ENCODE results near the gene ASPRV1.
A peak's percentile ranks its signal among the peaks of the same experiment; 100 is the strongest.
"Not testable (repeated sequence)": the region's sequence is repeated elsewhere in the genome, so short reads cannot be mapped to it uniquely, and the experiment has no call there.

Gene ASPRV1

DNA sequence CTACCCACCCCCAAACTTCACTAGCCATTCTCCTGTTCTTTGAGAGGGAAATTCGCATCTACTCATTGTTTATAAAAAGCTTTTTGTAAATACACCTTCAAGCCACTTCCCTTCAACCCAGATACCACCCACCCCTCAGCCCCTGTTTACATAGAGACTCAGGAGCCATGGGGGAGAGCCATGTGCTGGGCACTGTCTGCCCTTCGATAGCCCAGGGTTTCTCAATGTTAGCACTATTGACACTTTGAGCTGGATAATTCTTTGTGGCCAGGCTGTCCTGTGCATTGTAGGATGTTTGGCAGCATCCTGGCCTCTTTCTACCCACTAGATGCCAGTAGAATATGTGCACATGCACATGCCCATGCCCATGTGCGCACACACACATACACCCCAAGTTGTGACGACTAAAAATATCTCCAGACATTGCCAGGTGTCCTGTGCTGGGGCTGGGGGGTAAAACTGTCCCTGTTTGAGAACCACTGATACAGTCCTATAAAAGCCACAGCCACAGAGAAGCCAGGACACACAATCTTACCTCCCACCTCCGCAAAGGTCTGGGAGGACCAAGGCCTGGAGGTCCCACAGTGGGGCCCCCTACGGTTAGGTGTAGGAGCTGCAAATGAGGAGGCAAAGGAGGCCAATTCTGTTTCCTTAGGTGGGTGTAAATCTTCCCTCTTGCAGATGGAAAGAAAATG is 44.5 kb upstream of the ASPRV1 start:
- H3K27ac ChIP-seq: no peak overlapping the region
- POLR2A ChIA-PET (ENCODE audit: low non-redundant PET): no interaction called here
- no peak for TF ChIP-seq CTCF (conservative IDR thresholded peaks at IDR 0.05; ENCODE audit: low read depth)
- DNase-seq (ENCODE audit: low spot score): no peak
- CTCF ChIA-PET: interaction anchor here (0.7 kb wide), 1 partner anchor 856 kb away, joined by 7 read pairs; no protein-coding TSS in a partner anchor

- H3K27ac ChIP-seq: no peak overlapping the region
- no peak for TF ChIP-seq CTCF (conservative IDR thresholded peaks at IDR 0.05; ENCODE audit: low read depth)
- CTCF ChIA-PET: interaction anchor here (0.7 kb wide), 1 partner anchor 856 kb away, joined by 7 read pairs; no protein-coding TSS in a partner anchor
- POLR2A ChIA-PET (ENCODE audit: low non-redundant PET): no interaction called here
- DNase-seq (ENCODE audit: low spot score): no peak
Measured at GRCh38 chr2:70005216-70005615, 43.8 kb upstream of the ASPRV1 start.

- no peak for TF ChIP-seq CTCF (conservative IDR thresholded peaks at IDR 0.05; ENCODE audit: low read depth)
- CTCF ChIA-PET: interaction anchor here (0.8 kb wide), 1 partner anchor 20 kb away, joined by 3 read pairs; no protein-coding TSS in a partner anchor
- POLR2A ChIA-PET (ENCODE audit: low non-redundant PET): no interaction called here
- no peak for DNase-seq (ENCODE audit: low spot score)
- no peak overlapping the region for H3K27ac ChIP-seq
Measured at GRCh38 chr2:70003093-70003830, 41.8 kb upstream of the ASPRV1 start.

DNA sequence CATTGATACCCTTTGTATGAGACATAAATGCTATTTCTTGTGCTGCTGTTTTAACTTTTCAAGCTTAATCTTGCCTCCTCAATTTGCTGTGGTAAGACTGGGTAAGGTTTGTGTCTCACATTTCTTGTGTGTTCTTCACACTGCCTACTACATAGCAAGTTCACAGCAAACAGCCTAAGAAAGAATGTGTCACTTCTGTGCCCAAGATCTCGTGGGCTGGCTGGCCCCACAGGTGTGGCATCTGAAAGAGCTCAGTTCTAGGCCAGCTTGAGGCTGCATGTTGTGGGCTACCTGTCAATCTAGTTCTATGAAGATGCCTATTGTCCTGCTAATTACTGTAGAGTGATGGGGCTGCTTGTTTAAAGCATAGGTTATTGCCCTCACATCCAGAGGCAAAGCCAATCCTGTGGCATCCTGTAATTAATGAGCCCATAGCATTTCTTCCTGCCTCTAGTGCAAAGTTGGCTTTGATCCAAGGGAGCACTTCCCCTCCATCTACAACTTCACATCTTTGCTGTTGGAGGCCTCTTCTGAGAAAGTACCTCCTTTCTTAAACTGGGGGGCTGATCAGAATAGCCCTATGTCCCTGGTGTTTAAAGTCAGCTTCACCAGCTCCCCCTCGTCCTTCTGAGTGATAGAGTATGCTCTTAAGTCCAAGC is 40.9 kb upstream of the ASPRV1 start:
- ChIA-PET CTCF (no interaction called here), POLR2A (ENCODE audit: low non-redundant PET) (no interaction called here)
- DNase-seq (ENCODE audit: low spot score): no peak
- H3K27ac ChIP-seq: no peak overlapping the region
- no peak for TF ChIP-seq CTCF (conservative IDR thresholded peaks at IDR 0.05; ENCODE audit: low read depth)

GRCh38 chr2:70000529-70000928 is 39.1 kb upstream of the ASPRV1 start:
- POLR2A ChIA-PET (ENCODE audit: low non-redundant PET); H3K27ac ChIP-seq; CTCF ChIA-PET; DNase-seq (ENCODE audit: low spot score): not testable (repeated sequence)

DNA sequence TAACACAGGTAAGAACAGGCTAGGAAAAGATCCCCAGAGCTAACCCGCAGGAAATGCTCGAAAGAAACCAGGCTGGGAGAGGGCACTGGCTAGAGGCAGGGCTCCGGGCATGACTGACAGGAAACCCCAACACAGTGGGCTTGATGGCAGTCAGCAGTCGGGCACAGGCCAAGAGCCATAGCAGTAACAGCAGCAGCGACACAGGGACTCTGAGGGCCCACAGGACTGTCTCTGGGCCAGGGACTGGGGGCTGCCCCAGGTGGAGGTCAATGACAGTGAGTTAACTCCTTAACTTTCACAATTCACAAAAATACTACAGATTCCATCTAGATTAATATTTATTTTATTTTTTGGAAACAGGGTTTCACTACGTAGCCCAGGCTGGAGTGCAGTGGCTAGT is 37.3 kb upstream of the ASPRV1 start:
- DNase-seq (ENCODE audit: low spot score): no peak
- CTCF ChIA-PET: interaction anchor here (0.7 kb wide), 1 partner anchor 160 kb away, joined by 3 read pairs; no protein-coding TSS in a partner anchor
- POLR2A ChIA-PET (ENCODE audit: low non-redundant PET): no interaction called here
- H3K27ac ChIP-seq: 0 out of 2 replicates have a peak overlapping the region, but pooled peaks have one; percentile 5
- TF ChIP-seq CTCF (conservative IDR thresholded peaks at IDR 0.05; ENCODE audit: low read depth): no peak

Measured in RWPE1 (cell line).